Activated T-cell treated with anti-CD3 and anti-CD28 coated beads, Interleukin-2, amount 50 U/mL, for 72 hours (primary cell): ENCODE results near the gene LCOR. TPM values are rescaled to one million over a fixed set of nuclear protein-coding genes. Genes with fewer than 3 reads are reported as not detected.
"Not testable (repeated sequence)": the region's sequence is repeated elsewhere in the genome, so short reads cannot be mapped to it uniquely, and the experiment has no call there.

Experiments used
- ATAC-seq, 2 donors: fragments of 150-1000 bp; cut with Tn5 transposase; replicated peaks in 1 of 2; 2 replicates each; pipeline ENCODE4 v1.10.0; 2021; ENCODE audit warnings: moderate library complexity in 2 of 2, mild to moderate bottlenecking in 1 of 2
- DNase-seq, 2 donors: peaks; one replicate each; pipeline ENCODE4 v3.0.0; 2021 to 2022; ENCODE audit warnings: mixed read lengths in 1 of 2
- H3K27ac Mint-ChIP-seq: one replicate; pipeline ENCODE4 v1.8.0; 2022; ENCODE audit warnings: mild to moderate bottlenecking, moderate library complexity, mixed read lengths
- H3K27me3 Mint-ChIP-seq: one replicate; pipeline ENCODE4 v1.8.0; 2022; ENCODE audit warnings: low read depth, mixed read lengths
- H3K36me3 Mint-ChIP-seq, 2 donors: one replicate each; pipeline ENCODE4 v1.8.0; 2022; ENCODE audit warnings: mixed read lengths in 2 of 2, mild to moderate bottlenecking in 1 of 2; ENCODE audit not compliant: insufficient read depth in 2 of 2
- H3K4me1 Mint-ChIP-seq: one replicate; pipeline ENCODE4 v1.8.0; 2022; ENCODE audit warnings: low read depth, mixed read lengths
- H3K4me3 Mint-ChIP-seq, 2 donors: one replicate each; pipeline ENCODE4 v1.8.0; 2022; ENCODE audit warnings: mild to moderate bottlenecking in 2 of 2, mixed read lengths in 2 of 2, moderate library complexity in 2 of 2
- H3K9me3 Mint-ChIP-seq, 2 donors: one replicate each; pipeline ENCODE4 v1.8.0; 2022; ENCODE audit warnings: mixed read lengths in 2 of 2
- total RNA-seq, 2 donors: library from RNA; stranded (reverse); gene quantifications; one replicate each; pipeline ENCODE4 v1.2.3, GENCODE V29; 2022

Gene LCOR
- total RNA-seq, 2 donors from 2014 or later = 24.0 to 33.3 TPM

- H3K4me1 Mint-ChIP-seq = no peaks in the 10 kb centered on the region
- DNase-seq = no peak
- H3K27ac Mint-ChIP-seq = no peak overlapping the region
- no peaks in the 10 kb centered on the region for H3K9me3 Mint-ChIP-seq
- H3K27me3 Mint-ChIP-seq = no peaks in the 10 kb centered on the region
- no peak overlapping the region for H3K4me3 Mint-ChIP-seq
- H3K36me3 Mint-ChIP-seq = peaks cover 0 to 2% of the 10 kb centered on the region in 2 donors
- no peak for ATAC-seq
These were observed 103.7 kb downstream of the LCOR start for GRCh38 chr10:96935810-96936209.

GRCh38 chr10:96943161-96943560 lies 111.1 kb downstream of the LCOR start:
- not testable (repeated sequence) for H3K9me3 Mint-ChIP-seq, H3K4me3 Mint-ChIP-seq, ATAC-seq, DNase-seq, H3K27ac Mint-ChIP-seq, H3K27me3 Mint-ChIP-seq, H3K36me3 Mint-ChIP-seq
- H3K4me1 Mint-ChIP-seq = peaks cover 12% of the 10 kb centered on the region

- Mint-ChIP-seq H3K27me3 (no peaks in the 10 kb centered on the region), H3K27ac (no peak overlapping the region), H3K4me3 (no peak overlapping the region), H3K9me3 (no peaks in the 10 kb centered on the region), H3K4me1 (peaks cover 12% of the 10 kb centered on the region), H3K36me3 (peaks cover 2 to 3% of the 10 kb centered on the region in 2 donors)
- no peak for DNase-seq
- ATAC-seq = no peak
These were observed 114.9 kb downstream of the LCOR start for GRCh38 chr10:96947036-96947435.

- ATAC-seq (no peak), DNase-seq (no peak)
- no peak overlapping the region for H3K27ac Mint-ChIP-seq
- no peaks in the 10 kb centered on the region for H3K27me3 Mint-ChIP-seq
- peaks cover 12% of the 10 kb centered on the region for H3K4me1 Mint-ChIP-seq
- H3K4me3 Mint-ChIP-seq = no peak overlapping the region
- H3K36me3 Mint-ChIP-seq = peaks cover 6 to 10% of the 10 kb centered on the region in 2 donors
- H3K9me3 Mint-ChIP-seq = no peaks in the 10 kb centered on the region
These were observed 117.1 kb downstream of the LCOR start for GRCh38 chr10:96949039-96949683.

GRCh38 chr10:96951954-96952353 lies 119.9 kb downstream of the LCOR start:
- DNase-seq = no peak
- Mint-ChIP-seq H3K4me3 (no peak overlapping the region), H3K27me3 (no peaks in the 10 kb centered on the region), H3K9me3 (no peaks in the 10 kb centered on the region), H3K36me3 (peaks cover 5 to 25% of the 10 kb centered on the region in 2 donors), H3K4me1 (peaks cover 10% of the 10 kb centered on the region), H3K27ac (no peak overlapping the region)
- ATAC-seq = no peak

- no peak overlapping the region for H3K4me3 Mint-ChIP-seq
These were observed 123.7 kb downstream of the LCOR start for GRCh38 chr10:96955794-96956193.

GRCh38 chr10:96958071-96958470 lies 126.0 kb downstream of the LCOR start:
- ATAC-seq (no peak), DNase-seq (no peak)
- H3K27ac Mint-ChIP-seq = no peak overlapping the region
- peaks cover 3 to 18% of the 10 kb centered on the region in 2 donors for H3K36me3 Mint-ChIP-seq
- peaks cover 11% of the 10 kb centered on the region for H3K4me1 Mint-ChIP-seq
- no peak overlapping the region for H3K4me3 Mint-ChIP-seq
- H3K9me3 Mint-ChIP-seq = no peaks in the 10 kb centered on the region
- no peaks in the 10 kb centered on the region for H3K27me3 Mint-ChIP-seq

More at GRCh38 chr10:96955794-96956193, 123.7 kb downstream of the LCOR start:
- H3K4me1 Mint-ChIP-seq = peaks cover 8% of the 10 kb centered on the region
- ATAC-seq (no peak), DNase-seq (no peak)
- peaks cover 5 to 25% of the 10 kb centered on the region in 2 donors for H3K36me3 Mint-ChIP-seq
- H3K9me3 Mint-ChIP-seq = no peaks in the 10 kb centered on the region
- H3K27me3 Mint-ChIP-seq = no peaks in the 10 kb centered on the region
- no peak overlapping the region for H3K27ac Mint-ChIP-seq

GRCh38 chr10:96959733-96960132 lies 127.6 kb downstream of the LCOR start:
- Mint-ChIP-seq H3K27ac (no peak overlapping the region), H3K4me3 (no peak overlapping the region), H3K27me3 (no peaks in the 10 kb centered on the region), H3K36me3 (peaks cover 3 to 12% of the 10 kb centered on the region in 2 donors), H3K9me3 (no peaks in the 10 kb centered on the region), H3K4me1 (peaks cover 11% of the 10 kb centered on the region)
- ATAC-seq (no peak), DNase-seq (no peak)

- H3K27me3 Mint-ChIP-seq = no peaks in the 10 kb centered on the region
- peaks cover 0 to 1% of the 10 kb centered on the region in 2 donors for H3K36me3 Mint-ChIP-seq
- no peaks in the 10 kb centered on the region for H3K9me3 Mint-ChIP-seq
- H3K27ac Mint-ChIP-seq = peak overlapping the region; percentile 65
- ATAC-seq (no peak), DNase-seq (no peak)
- peaks cover 11% of the 10 kb centered on the region for H3K4me1 Mint-ChIP-seq
- no peak overlapping the region for H3K4me3 Mint-ChIP-seq
These were observed 128.8 kb downstream of the LCOR start for GRCh38 chr10:96960872-96961271.

- Mint-ChIP-seq H3K9me3 (no peaks in the 10 kb centered on the region), H3K4me1 (peaks cover 11% of the 10 kb centered on the region), H3K27me3 (no peaks in the 10 kb centered on the region), H3K27ac (no peak overlapping the region), H3K4me3 (no peak overlapping the region), H3K36me3 (no peaks in the 10 kb centered on the region)
- ATAC-seq (no peak), DNase-seq (no peak)
These were observed 132.0 kb downstream of the LCOR start for GRCh38 chr10:96964131-96964530.

GRCh38 chr10:96967847-96968246 lies 135.7 kb downstream of the LCOR start:
- H3K4me1 Mint-ChIP-seq = no peaks in the 10 kb centered on the region
- no peaks in the 10 kb centered on the region for H3K36me3 Mint-ChIP-seq
- no peak for DNase-seq
- no peaks in the 10 kb centered on the region for H3K27me3 Mint-ChIP-seq
- H3K4me3 Mint-ChIP-seq = no peak overlapping the region
- no peak for ATAC-seq
- H3K27ac Mint-ChIP-seq = no peak overlapping the region
- no peaks in the 10 kb centered on the region for H3K9me3 Mint-ChIP-seq

GRCh38 chr10:96968682-96969423 lies 136.8 kb downstream of the LCOR start:
- ATAC-seq = no peak
- no peaks in the 10 kb centered on the region for H3K9me3 Mint-ChIP-seq

GRCh38 chr10:96971324-96971723 lies 139.2 kb downstream of the LCOR start:
- Mint-ChIP-seq H3K27ac (no peak overlapping the region), H3K36me3 (no peaks in the 10 kb centered on the region), H3K4me1 (no peaks in the 10 kb centered on the region), H3K27me3 (no peaks in the 10 kb centered on the region), H3K9me3 (no peaks in the 10 kb centered on the region), H3K4me3 (no peak overlapping the region)
- DNase-seq (no peak), ATAC-seq (no peak)

More at GRCh38 chr10:96968682-96969423, 136.8 kb downstream of the LCOR start:
- no peak for DNase-seq
- H3K4me1 Mint-ChIP-seq = no peaks in the 10 kb centered on the region
- no peak overlapping the region for H3K27ac Mint-ChIP-seq
- no peaks in the 10 kb centered on the region for H3K27me3 Mint-ChIP-seq
- H3K36me3 Mint-ChIP-seq = no peaks in the 10 kb centered on the region
- H3K4me3 Mint-ChIP-seq = no peak overlapping the region
